OCI-LY7 (cell line): Measurements from ENCODE around the gene HELZ.

Experiments used
- EZH2phosphoT487 ChIP-seq: fragments of 200-600 bp; sonication (generic); IDR thresholded peaks from 2 replicates; pipeline ENCODE4 v1.6.1; 2018; ENCODE audit warnings: low read depth, borderline replicate concordance, mild to moderate bottlenecking, mixed run types, antibody characterized with exemption, low read length, moderate library complexity, mixed read lengths
- TF ChIP-seq, protein P1 (sequence below): fragments of 200-600 bp; sonication (generic); conservative IDR thresholded peaks from 2 replicates; pipeline ENCODE4 v1.5.1; 2014; ENCODE audit warnings: mild to moderate bottlenecking, antibody characterized with exemption, low read length, moderate library complexity, mixed read lengths

DNA sequence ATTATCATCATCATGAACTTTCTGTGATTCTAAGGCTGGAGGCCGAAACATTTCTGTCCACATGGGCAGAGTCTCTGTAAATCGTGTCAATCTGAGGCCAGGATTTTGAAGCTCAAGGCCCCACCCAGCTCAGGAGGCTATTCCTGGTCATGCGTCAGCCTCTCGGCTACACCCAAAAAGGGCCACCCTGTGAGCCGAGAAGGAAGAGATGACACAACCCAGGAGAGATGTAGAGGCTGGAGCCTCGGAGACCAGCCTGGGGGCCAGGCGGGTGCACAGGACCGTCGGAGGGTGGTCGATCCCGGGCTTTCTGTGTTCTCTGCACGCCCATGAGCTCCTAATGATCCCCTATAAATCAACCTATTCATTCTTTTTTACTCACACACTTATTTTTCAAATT is 201.7 kb downstream of the HELZ start:
- no peak for TF ChIP-seq EZH2phosphoT487
- TF ChIP-seq, protein P1, sequence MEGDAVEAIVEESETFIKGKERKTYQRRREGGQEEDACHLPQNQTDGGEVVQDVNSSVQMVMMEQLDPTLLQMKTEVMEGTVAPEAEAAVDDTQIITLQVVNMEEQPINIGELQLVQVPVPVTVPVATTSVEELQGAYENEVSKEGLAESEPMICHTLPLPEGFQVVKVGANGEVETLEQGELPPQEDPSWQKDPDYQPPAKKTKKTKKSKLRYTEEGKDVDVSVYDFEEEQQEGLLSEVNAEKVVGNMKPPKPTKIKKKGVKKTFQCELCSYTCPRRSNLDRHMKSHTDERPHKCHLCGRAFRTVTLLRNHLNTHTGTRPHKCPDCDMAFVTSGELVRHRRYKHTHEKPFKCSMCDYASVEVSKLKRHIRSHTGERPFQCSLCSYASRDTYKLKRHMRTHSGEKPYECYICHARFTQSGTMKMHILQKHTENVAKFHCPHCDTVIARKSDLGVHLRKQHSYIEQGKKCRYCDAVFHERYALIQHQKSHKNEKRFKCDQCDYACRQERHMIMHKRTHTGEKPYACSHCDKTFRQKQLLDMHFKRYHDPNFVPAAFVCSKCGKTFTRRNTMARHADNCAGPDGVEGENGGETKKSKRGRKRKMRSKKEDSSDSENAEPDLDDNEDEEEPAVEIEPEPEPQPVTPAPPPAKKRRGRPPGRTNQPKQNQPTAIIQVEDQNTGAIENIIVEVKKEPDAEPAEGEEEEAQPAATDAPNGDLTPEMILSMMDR = no peak
